Measurements from ENCODE around the gene CTCFL. TPM values are rescaled to one million over a fixed set of nuclear protein-coding genes. Genes with fewer than 3 reads are reported as not detected.

Gene CTCFL
- polyA plus RNA-seq, 1 experiment = not detected

- ChIA-PET POLR2A (no interaction called here), CTCF (no interaction called here)
- DNase-seq (ENCODE audit: low read depth) = no peak
- TF ChIP-seq CTCF (IDR thresholded peaks at IDR 0.05; ENCODE audit: insufficient read depth, low read depth, low read length) = no peak
- Histone ChIP-seq H3K4me3 (ENCODE audit: low read depth, low read length) (no peak overlapping the region), H3K27me3 (ENCODE audit: control insufficient read depth, insufficient read depth, low read length) (peaks cover 7% of the 10 kb centered on the region), H3K36me3 (ENCODE audit: control insufficient read depth, insufficient read depth, low read length) (no peaks in the 10 kb centered on the region)
These were observed 10.4 kb upstream of the CTCFL start for GRCh38 chr20:57535297-57535696.

- DNase-seq (ENCODE audit: low read depth) = no peak
- H3K27me3 ChIP-seq (ENCODE audit: control insufficient read depth, insufficient read depth, low read length) = peaks cover 5% of the 10 kb centered on the region
- no peaks in the 10 kb centered on the region for H3K36me3 ChIP-seq (ENCODE audit: control insufficient read depth, insufficient read depth, low read length)
- ChIA-PET CTCF (interaction anchor here (0.6 to 1.9 kb wide), 4 partner anchors 39 to 678 kb away, joined by 3 to 11 read pairs (median 3); no protein-coding TSS in a partner anchor), POLR2A (no interaction called here)
- no peak for TF ChIP-seq CTCF (IDR thresholded peaks at IDR 0.05; ENCODE audit: insufficient read depth, low read depth, low read length)
- no peak overlapping the region for H3K4me3 ChIP-seq (ENCODE audit: low read depth, low read length)
These were observed 7.2 kb upstream of the CTCFL start for GRCh38 chr20:57532104-57532503.

GRCh38 chr20:57530327-57530981 lies 5.5 kb upstream of the CTCFL start:
- POLR2A ChIA-PET = no interaction called here
- Histone ChIP-seq H3K36me3 (ENCODE audit: control insufficient read depth, insufficient read depth, low read length) (no peaks in the 10 kb centered on the region), H3K27me3 (ENCODE audit: control insufficient read depth, insufficient read depth, low read length) (peaks cover 5% of the 10 kb centered on the region; the same call in 1 of the 2 replicates), H3K4me3 (ENCODE audit: low read depth, low read length) (no peak overlapping the region)
- DNase-seq (ENCODE audit: low read depth) = no peak
- CTCF ChIA-PET = interaction anchor here (1.4 kb wide), 1 partner anchor 66 kb away, joined by 3 read pairs; no protein-coding TSS in a partner anchor
- TF ChIP-seq CTCF (IDR thresholded peaks at IDR 0.05; ENCODE audit: insufficient read depth, low read depth, low read length) = no peak

- ChIA-PET POLR2A (no interaction called here), CTCF (no interaction called here)
- DNase-seq (ENCODE audit: low read depth) = no peak
- TF ChIP-seq CTCF (IDR thresholded peaks at IDR 0.05; ENCODE audit: insufficient read depth, low read depth, low read length) = no peak
- H3K27me3 ChIP-seq (ENCODE audit: control insufficient read depth, insufficient read depth, low read length) = peaks cover 5% of the 10 kb centered on the region; the same call in 1 of the 2 replicates
- no peaks in the 10 kb centered on the region for H3K36me3 ChIP-seq (ENCODE audit: control insufficient read depth, insufficient read depth, low read length)
- H3K4me3 ChIP-seq (ENCODE audit: low read depth, low read length) = no peak overlapping the region
These were observed 4.9 kb upstream of the CTCFL start for GRCh38 chr20:57529810-57530209.

GRCh38 chr20:57529160-57529585 lies 4.2 kb upstream of the CTCFL start:
- Histone ChIP-seq H3K27me3 (ENCODE audit: control insufficient read depth, insufficient read depth, low read length) (peaks cover 5% of the 10 kb centered on the region; the same call in 1 of the 2 replicates), H3K36me3 (ENCODE audit: control insufficient read depth, insufficient read depth, low read length) (no peaks in the 10 kb centered on the region), H3K4me3 (ENCODE audit: low read depth, low read length) (no peak overlapping the region)
- no peak for DNase-seq (ENCODE audit: low read depth)
- TF ChIP-seq CTCF (IDR thresholded peaks at IDR 0.05; ENCODE audit: insufficient read depth, low read depth, low read length) = no peak
- ChIA-PET CTCF (no interaction called here), POLR2A (no interaction called here)
